HEK293 (cell line): Measurements from ENCODE around the gene BYSL.

ENCODE experiments used
- CTCF ChIA-PET: fragments of 350-600 bp; formaldehyde crosslinking; extraction: SDS; loops from one replicate; lab custom pipeline; 2021; ENCODE audit warnings: antibody characterized with exemption; lab: Yijun Ruan, JAX
- POLR2A ChIA-PET: fragments of 300-600 bp; formaldehyde crosslinking; extraction: SDS; loops from one replicate; lab custom pipeline; 2020; ENCODE audit warnings: antibody characterized with exemption, inconsistent platforms; lab: Yijun Ruan, JAX
- H3K27ac ChIP-seq: fragments of 200-500 bp; sonication (Bioruptor generic); 2 replicates; pipeline ENCODE4 v1.5.1; 2014; ENCODE audit warnings: low read depth, low read length, control low read depth, inconsistent platforms; ENCODE audit errors: extremely low read depth
- H3K36me3 ChIP-seq, 2 experiments: fragments of 200-500 bp in 1 of 2; sonication (Bioruptor generic) in 1 of 2; 1 replicate in 1 of 2; 2 replicates in 1 of 2; pipeline ENCODE4 v1.5.1; 2014 to 2017; ENCODE audit warnings: inconsistent platforms in 2 of 2, low read length in 2 of 2; ENCODE audit not compliant: control insufficient read depth in 2 of 2, insufficient read depth in 1 of 2
- H3K4me1 ChIP-seq: fragments of 200-500 bp; sonication (Bioruptor generic); 2 replicates; pipeline ENCODE4 v1.5.1; 2014; ENCODE audit warnings: mild to moderate bottlenecking, low read length, inconsistent platforms; ENCODE audit not compliant: control insufficient read depth, insufficient read depth
- H3K4me3 ChIP-seq: 2 replicates; pipeline ENCODE4 v1.5.1; 2011; ENCODE audit warnings: low read depth, mild to moderate bottlenecking, control low read depth, low read length, moderate library complexity
- H3K9me3 ChIP-seq: fragments of 200-500 bp; sonication (Bioruptor generic); 2 replicates; pipeline ENCODE4 v1.5.1; 2014; ENCODE audit warnings: low read depth, low read length, inconsistent platforms; ENCODE audit not compliant: control insufficient read depth, insufficient read depth
- AEBP2 ChIP-seq: fragments of 450-650 bp; formaldehyde crosslinking; IDR thresholded peaks from 2 replicates; pipeline ENCODE4 v1.5.1; 2016; ENCODE audit warnings: missing biosample characterization, missing genetic modification characterization, borderline replicate concordance
- GLI4 ChIP-seq: fragments of 450-650 bp; formaldehyde crosslinking; IDR thresholded peaks from 2 replicates; pipeline ENCODE4 v1.5.1; 2016; ENCODE audit warnings: missing biosample characterization, missing genetic modification characterization
- PRDM4 ChIP-seq: fragments of 450-650 bp; formaldehyde crosslinking; IDR thresholded peaks from 2 replicates; pipeline ENCODE4 v1.5.1; 2017; ENCODE audit warnings: missing biosample characterization, missing genetic modification characterization
- ZBTB11 ChIP-seq: fragments of 450-650 bp; formaldehyde crosslinking; conservative IDR thresholded peaks from 2 replicates; pipeline ENCODE4 v1.5.1; 2016; ENCODE audit warnings: low read depth, missing biosample characterization, missing genetic modification characterization
- ZBTB21 ChIP-seq: fragments of 450-650 bp; formaldehyde crosslinking; IDR thresholded peaks from 2 replicates; pipeline ENCODE4 v1.5.1; 2017; ENCODE audit warnings: missing biosample characterization, missing genetic modification characterization
- ZIC2 ChIP-seq: fragments of 450-650 bp; formaldehyde crosslinking; IDR thresholded peaks from 2 replicates; pipeline ENCODE4 v1.5.1; 2016; ENCODE audit warnings: missing biosample characterization, missing genetic modification characterization
- ZNF112 ChIP-seq: fragments of 450-650 bp; formaldehyde crosslinking; IDR thresholded peaks from 2 replicates; pipeline ENCODE4 v1.5.0; 2017; ENCODE audit warnings: missing biosample characterization, missing genetic modification characterization
- ZNF223 ChIP-seq: fragments of 450-650 bp; formaldehyde crosslinking; IDR thresholded peaks from 2 replicates; pipeline ENCODE4 v1.5.1; 2016; ENCODE audit warnings: missing biosample characterization, missing genetic modification characterization
- ZNF280C ChIP-seq: fragments of 450-650 bp; formaldehyde crosslinking; IDR thresholded peaks from 2 replicates; pipeline ENCODE4 v1.5.1; 2016; ENCODE audit warnings: missing biosample characterization, missing genetic modification characterization
- ZNF416 ChIP-seq: fragments of 450-650 bp; formaldehyde crosslinking; IDR thresholded peaks from 2 replicates; pipeline ENCODE4 v1.5.1; 2016; ENCODE audit warnings: missing biosample characterization, missing genetic modification characterization
- ZNF488 ChIP-seq: fragments of 450-650 bp; formaldehyde crosslinking; IDR thresholded peaks from 2 replicates; pipeline ENCODE4 v1.5.1; 2016; ENCODE audit warnings: missing biosample characterization, missing genetic modification characterization
- ZNF510 ChIP-seq: fragments of 450-650 bp; formaldehyde crosslinking; IDR thresholded peaks from 2 replicates; pipeline ENCODE4 v1.5.1; 2018; ENCODE audit warnings: mild to moderate bottlenecking, missing genetic modification characterization, missing biosample characterization; ENCODE audit not compliant: insufficient replicate concordance
- ZNF560 ChIP-seq: fragments of 450-650 bp; formaldehyde crosslinking; IDR thresholded peaks from 2 replicates; pipeline ENCODE4 v1.5.1; 2017; ENCODE audit warnings: missing biosample characterization, missing genetic modification characterization, borderline replicate concordance
- ZNF654 ChIP-seq: fragments of 450-650 bp; formaldehyde crosslinking; IDR thresholded peaks from 2 replicates; pipeline ENCODE4 v1.5.1; 2016; ENCODE audit warnings: low read depth, missing biosample characterization, missing genetic modification characterization
- ZNF664 ChIP-seq: fragments of 450-650 bp; formaldehyde crosslinking; IDR thresholded peaks from 2 replicates; pipeline ENCODE4 v1.5.1; 2016; ENCODE audit warnings: missing biosample characterization, missing genetic modification characterization
- ZNF677 ChIP-seq: fragments of 450-650 bp; IDR thresholded peaks from 2 replicates; pipeline ENCODE4 v1.5.0; 2018; ENCODE audit warnings: missing biosample characterization, mild to moderate bottlenecking, missing genetic modification characterization, moderate library complexity
- ZNF704 ChIP-seq: fragments of 450-650 bp; formaldehyde crosslinking; IDR thresholded peaks from 2 replicates; pipeline ENCODE4 v1.5.1; 2016; ENCODE audit warnings: missing biosample characterization, missing genetic modification characterization
- ZNF76 ChIP-seq: fragments of 450-650 bp; formaldehyde crosslinking; IDR thresholded peaks from 2 replicates; pipeline ENCODE4; 2016; ENCODE audit warnings: low read depth, missing biosample characterization, missing genetic modification characterization, borderline replicate concordance
- ZSCAN23 ChIP-seq: fragments of 450-650 bp; formaldehyde crosslinking; IDR thresholded peaks from 2 replicates; pipeline ENCODE4 v1.5.1; 2016; ENCODE audit warnings: missing biosample characterization, missing genetic modification characterization
- TF ChIP-seq, protein P1 (sequence below): fragments of 450-650 bp; formaldehyde crosslinking; IDR thresholded peaks from 2 replicates; pipeline ENCODE4 v1.5.1; 2016; ENCODE audit warnings: missing biosample characterization, missing genetic modification characterization, low read depth

BYSL gene

DNA sequence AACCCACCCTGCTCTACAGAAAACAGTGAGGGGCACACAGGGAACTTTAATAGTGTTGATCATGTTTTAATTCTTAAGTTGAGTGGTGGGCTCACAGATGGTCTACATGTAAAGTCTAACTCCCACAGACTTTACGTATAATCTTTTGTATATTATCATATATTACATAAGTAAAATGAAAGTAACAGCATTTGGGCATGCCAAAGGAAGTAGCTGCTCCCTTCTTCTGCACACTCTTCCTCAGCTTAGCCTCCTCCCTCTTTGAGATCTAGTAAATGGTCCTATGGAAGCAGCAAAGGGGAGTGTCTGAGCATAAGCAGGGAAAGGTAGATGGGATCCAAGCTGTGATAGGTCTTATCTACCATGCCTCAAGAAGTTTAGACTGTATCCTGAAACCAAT, 11.6 kb upstream of the BYSL start:
- POLR2A ChIA-PET: interaction anchor here (0.6 kb wide), 1 partner anchor 975 kb away, joined by 3 read pairs; no protein-coding TSS in a partner anchor

More for the DNA sequence above, 11.6 kb upstream of the BYSL start:
- Histone ChIP-seq H3K9me3 (no peaks in the 10 kb centered on the region), H3K4me1 (no peaks in the 10 kb centered on the region), H3K4me3 (no peak overlapping the region), H3K36me3 (peaks cover 19 to 78% of the 10 kb centered on the region in 2 experiments), H3K27ac (no peak overlapping the region)
- CTCF ChIA-PET: interaction anchor here (1.7 to 1.9 kb wide), 2 partner anchors 11 to 63 kb away, joined by 5 to 15 read pairs; partner anchors contain the start of genes BYSL and MED20
- TF ChIP-seq AEBP2 (tag by site-specific recombination) (no peak), ZNF560 (tag by site-specific recombination) (no peak), ZNF488 (tag by site-specific recombination) (no peak), ZNF664 (tag by site-specific recombination) (no peak), ZBTB11 (tag by site-specific recombination) (no peak), ZNF654 (tag by site-specific recombination) (no peak), ZIC2 (tag by site-specific recombination) (no peak), PRDM4 (no peak), ZSCAN23 (tag by site-specific recombination) (no peak), ZBTB21 (tag by site-specific recombination) (no peak), ZNF704 (tag by site-specific recombination) (no peak), ZNF677 (tag by site-specific recombination) (no peak), ZNF510 (tag by site-specific recombination) (no peak), GLI4 (tag by site-specific recombination) (no peak), ZNF76 (no peak), ZNF223 (tag by site-specific recombination) (no peak), ZNF112 (tag by site-specific recombination) (no peak), ZNF280C (tag by site-specific recombination) (no peak), ZNF416 (tag by site-specific recombination) (no peak)
- TF ChIP-seq, protein P1, sequence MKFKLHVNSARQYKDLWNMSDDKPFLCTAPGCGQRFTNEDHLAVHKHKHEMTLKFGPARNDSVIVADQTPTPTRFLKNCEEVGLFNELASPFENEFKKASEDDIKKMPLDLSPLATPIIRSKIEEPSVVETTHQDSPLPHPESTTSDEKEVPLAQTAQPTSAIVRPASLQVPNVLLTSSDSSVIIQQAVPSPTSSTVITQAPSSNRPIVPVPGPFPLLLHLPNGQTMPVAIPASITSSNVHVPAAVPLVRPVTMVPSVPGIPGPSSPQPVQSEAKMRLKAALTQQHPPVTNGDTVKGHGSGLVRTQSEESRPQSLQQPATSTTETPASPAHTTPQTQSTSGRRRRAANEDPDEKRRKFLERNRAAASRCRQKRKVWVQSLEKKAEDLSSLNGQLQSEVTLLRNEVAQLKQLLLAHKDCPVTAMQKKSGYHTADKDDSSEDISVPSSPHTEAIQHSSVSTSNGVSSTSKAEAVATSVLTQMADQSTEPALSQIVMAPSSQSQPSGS (tag by site-specific recombination): no peak
